ENCODE measurements around the gene ATP13A3. TPM values are rescaled to one million over a fixed set of nuclear protein-coding genes. Genes with fewer than 3 reads are reported as not detected.
A peak's percentile ranks its signal among the peaks of the same experiment; 100 is the strongest.

Gene ATP13A3
- total and polyA plus RNA-seq, 12 donors, result 17.6 to 111 (median 63.3) TPM

- Histone ChIP-seq H3K4me3 (no peak overlapping the region), H3K36me3 (replicated peaks in 1 of 2) (no peaks in the 10 kb centered on the region), H3K9me3 (replicated peaks in 1 of 3) (no peaks in the 10 kb centered on the region), H3K4me1 (replicated peaks in 1 of 2) (peaks cover 10 to 38% of the 10 kb centered on the region in 2 donors), H3K27ac (peak overlapping the region in 1 of 5 donors; percentile 26), H3K27me3 (no peaks in the 10 kb centered on the region)
- TF ChIP-seq CTCF (IDR thresholded peaks at IDR 0.05) (no peak), POLR2A (IDR thresholded peaks at IDR 0.05) (no peak)
- 88 to 91% (median 89%) methylated on average over 7 of the region's 7 CpGs for WGBS, 4 donors
- intact Hi-C loops (cut with DNase I), result loop anchor here in 1 of 2 donors (5.0 kb wide), 1 partner anchor 32 kb away; no protein-coding TSS in a partner anchor
- DNase-seq, result no peak
Measured at GRCh38 chr3:194489736-194490612, 3.2 kb upstream of the ATP13A3 start.

GRCh38 chr3:194488055-194488742, 1.4 kb upstream of the ATP13A3 start:
- peak overlapping the region in 1 of 4 donors; percentile 69 for H3K4me3 ChIP-seq
- H3K27ac ChIP-seq, result peak overlapping the region in 3 of 5 donors; percentile 90 to 98 (median 91)
- no peaks in the 10 kb centered on the region for H3K27me3 ChIP-seq
- 74 to 86% (median 83%) methylated on average over 10 of the region's 10 CpGs for WGBS, 4 donors
- H3K36me3 ChIP-seq (replicated peaks in 1 of 2), result no peaks in the 10 kb centered on the region
- DNase-seq, result no peak
- H3K9me3 ChIP-seq (replicated peaks in 1 of 3), result no peaks in the 10 kb centered on the region
- peaks cover 10 to 39% of the 10 kb centered on the region in 2 donors for H3K4me1 ChIP-seq (replicated peaks in 1 of 2)
- no peak for TF ChIP-seq CTCF (IDR thresholded peaks at IDR 0.05)
- no peak for TF ChIP-seq POLR2A (IDR thresholded peaks at IDR 0.05)
- intact Hi-C loops (cut with DNase I), result loop anchor here in 1 of 2 donors (5.0 kb wide), 1 partner anchor 34 kb away; no protein-coding TSS in a partner anchor

GRCh38 chr3:194487289-194488054, 670 bp upstream of the ATP13A3 start:
- Histone ChIP-seq H3K36me3 (replicated peaks in 1 of 2) (no peaks in the 10 kb centered on the region), H3K27me3 (no peaks in the 10 kb centered on the region), H3K4me3 (peak overlapping the region in 3 of 4 donors; percentile 22 to 74 (median 69)), H3K27ac (peak overlapping the region in 4 of 5 donors; percentile 72 to 98 (median 90)), H3K4me1 (replicated peaks in 1 of 2) (peaks cover 10 to 41% of the 10 kb centered on the region in 2 donors), H3K9me3 (replicated peaks in 1 of 3) (no peaks in the 10 kb centered on the region)
- 8 to 29% (median 17%) methylated on average over 19 to 56 of the region's 56 CpGs for WGBS, 4 donors
- peak; percentile 45 to 70 (median 58) for DNase-seq
- no peak for TF ChIP-seq CTCF (IDR thresholded peaks at IDR 0.05)
- no peak for TF ChIP-seq POLR2A (IDR thresholded peaks at IDR 0.05)
- intact Hi-C loops (cut with DNase I), result loop anchor here in 1 of 2 donors (5.0 kb wide), 1 partner anchor 35 kb away; no protein-coding TSS in a partner anchor
